ENCODE results near the gene RMDN2. TPM values are rescaled to one million over a fixed set of nuclear protein-coding genes. Genes with fewer than 3 reads are reported as not detected.

RMDN2 gene
- total RNA-seq, 1 donor from 2014 or later = 7.0 TPM

- Mint-ChIP-seq H3K36me3 (no peaks in the 10 kb centered on the region), H3K9me3 (peaks cover 3% of the 10 kb centered on the region), H3K4me1 (ENCODE audit: unreplicated experiment) (peaks cover 20% of the 10 kb centered on the region), H3K4me3 (no peak overlapping the region), H3K27me3 (peaks cover 22% of the 10 kb centered on the region), H3K27ac (no peak overlapping the region)
- DNase-seq (ENCODE audit: extremely low spot score, unreplicated experiment) = no peak
- TF ChIP-seq CTCF (conservative IDR thresholded peaks at IDR 0.05) = no peak
Measured at GRCh38 chr2:38032946-38033345, 107.9 kb downstream of the RMDN2 start.

DNA sequence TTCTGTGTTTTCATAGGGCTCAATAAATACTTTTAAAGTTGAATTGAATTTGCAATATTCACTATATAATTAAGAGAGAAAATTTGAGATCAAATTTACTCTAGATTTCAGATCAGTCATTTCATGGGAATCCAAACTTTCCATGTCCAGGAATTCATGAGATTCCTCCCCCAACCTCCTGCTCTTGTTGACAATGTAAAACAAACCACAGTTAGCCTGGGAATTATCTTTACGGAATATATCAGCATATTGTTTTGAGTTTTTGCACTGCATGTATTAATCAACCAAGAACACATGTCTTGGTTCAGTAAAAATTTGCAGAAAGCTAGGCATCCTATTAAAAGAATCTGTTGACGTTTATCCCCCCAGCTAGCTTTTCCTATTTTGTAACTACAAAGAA lies 108.6 kb downstream of the RMDN2 start:
- no peak for DNase-seq (ENCODE audit: extremely low spot score, unreplicated experiment)
- no peaks in the 10 kb centered on the region for H3K36me3 Mint-ChIP-seq
- TF ChIP-seq CTCF (conservative IDR thresholded peaks at IDR 0.05) = no peak
- no peak overlapping the region for H3K4me3 Mint-ChIP-seq
- peaks cover 27% of the 10 kb centered on the region for H3K27me3 Mint-ChIP-seq
- H3K27ac Mint-ChIP-seq = no peak overlapping the region
- H3K4me1 Mint-ChIP-seq (ENCODE audit: unreplicated experiment) = peaks cover 25% of the 10 kb centered on the region
- peaks cover 3% of the 10 kb centered on the region for H3K9me3 Mint-ChIP-seq

- no peak for TF ChIP-seq CTCF (conservative IDR thresholded peaks at IDR 0.05)
- Mint-ChIP-seq H3K4me1 (ENCODE audit: unreplicated experiment) (peaks cover 30% of the 10 kb centered on the region), H3K4me3 (no peak overlapping the region), H3K36me3 (no peaks in the 10 kb centered on the region), H3K27ac (no peak overlapping the region), H3K27me3 (peaks cover 34% of the 10 kb centered on the region), H3K9me3 (peaks cover 3% of the 10 kb centered on the region)
- DNase-seq (ENCODE audit: extremely low spot score, unreplicated experiment) = no peak
Measured at GRCh38 chr2:38035968-38036367, 110.9 kb downstream of the RMDN2 start.

GRCh38 chr2:38037325-38037724 lies 112.2 kb downstream of the RMDN2 start:
- peak overlapping the region; percentile 58 for H3K4me3 Mint-ChIP-seq
- H3K9me3 Mint-ChIP-seq = peaks cover 3% of the 10 kb centered on the region
- no peaks in the 10 kb centered on the region for H3K36me3 Mint-ChIP-seq
- DNase-seq (ENCODE audit: extremely low spot score, unreplicated experiment) = no peak
- TF ChIP-seq CTCF (conservative IDR thresholded peaks at IDR 0.05) = no peak
- H3K4me1 Mint-ChIP-seq (ENCODE audit: unreplicated experiment) = peaks cover 24% of the 10 kb centered on the region
- peaks cover 34% of the 10 kb centered on the region for H3K27me3 Mint-ChIP-seq
- H3K27ac Mint-ChIP-seq = no peak overlapping the region

DNA sequence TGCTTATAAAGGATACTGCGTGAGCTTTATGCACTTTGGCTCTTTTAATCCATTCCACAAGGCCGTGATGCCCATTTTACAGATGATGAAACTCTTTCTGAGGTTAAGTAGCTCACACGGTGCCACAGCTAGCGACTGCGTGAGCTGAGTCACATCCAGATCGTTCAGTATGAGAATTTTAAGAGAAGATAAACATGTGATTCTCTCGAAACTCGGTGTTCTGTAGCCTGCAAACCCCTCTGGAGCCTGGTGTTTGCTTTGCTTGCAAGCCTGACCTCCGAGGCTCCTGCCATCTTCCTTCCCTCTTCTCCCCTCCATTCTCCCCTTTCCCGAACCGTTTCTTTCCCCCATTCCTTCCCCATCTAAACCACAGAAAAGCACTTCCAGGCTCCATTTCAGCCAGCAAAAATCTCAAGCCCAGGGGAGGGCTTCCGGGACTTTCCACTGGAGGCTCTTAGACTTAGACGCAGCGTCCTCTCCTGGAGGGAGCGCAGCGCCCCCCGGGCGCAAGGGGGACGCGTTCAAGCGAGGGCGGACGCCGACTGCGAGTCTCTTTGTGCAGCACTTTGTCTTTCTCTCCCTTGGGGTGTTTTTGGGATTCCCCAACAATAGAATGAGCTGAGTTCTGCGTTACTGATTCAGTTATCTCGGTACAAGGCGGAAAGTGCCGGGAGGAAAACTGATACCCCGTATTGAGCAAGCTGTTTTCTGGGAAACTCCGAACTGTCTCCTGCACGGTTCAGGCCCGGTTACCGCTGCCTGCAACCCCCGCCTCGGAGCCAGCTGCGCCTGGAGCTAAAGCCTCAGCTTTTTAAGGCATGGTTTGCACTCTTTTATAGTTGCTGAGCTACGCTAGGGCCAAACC lies 112.9 kb downstream of the RMDN2 start:
- Mint-ChIP-seq H3K27ac (no peak overlapping the region), H3K4me1 (ENCODE audit: unreplicated experiment) (peaks cover 24% of the 10 kb centered on the region), H3K36me3 (no peaks in the 10 kb centered on the region), H3K27me3 (peaks cover 34% of the 10 kb centered on the region), H3K4me3 (peak overlapping the region; percentile 58), H3K9me3 (peaks cover 3% of the 10 kb centered on the region)
- no peak for DNase-seq (ENCODE audit: extremely low spot score, unreplicated experiment)
- no peak for TF ChIP-seq CTCF (conservative IDR thresholded peaks at IDR 0.05)

Measured in type B pancreatic cell (in vitro differentiated cells).